ENCODE measurements around the gene HAND1. TPM values are rescaled to one million over a fixed set of nuclear protein-coding genes. Genes with fewer than 3 reads are reported as not detected.

The HAND1 gene
- total RNA-seq, 1 donor from 2014 or later: not detected

Other genes with a start within 250 kb of the HAND1 start
- gene SAP30L, start 32.2 kb downstream of the HAND1 start, total RNA-seq: 10.9 and 23.9 TPM in 2 replicates

Data from renal cortical epithelial cell (primary cell).